ENCODE measurements around the gene PTPRU.

Gene PTPRU

DNA sequence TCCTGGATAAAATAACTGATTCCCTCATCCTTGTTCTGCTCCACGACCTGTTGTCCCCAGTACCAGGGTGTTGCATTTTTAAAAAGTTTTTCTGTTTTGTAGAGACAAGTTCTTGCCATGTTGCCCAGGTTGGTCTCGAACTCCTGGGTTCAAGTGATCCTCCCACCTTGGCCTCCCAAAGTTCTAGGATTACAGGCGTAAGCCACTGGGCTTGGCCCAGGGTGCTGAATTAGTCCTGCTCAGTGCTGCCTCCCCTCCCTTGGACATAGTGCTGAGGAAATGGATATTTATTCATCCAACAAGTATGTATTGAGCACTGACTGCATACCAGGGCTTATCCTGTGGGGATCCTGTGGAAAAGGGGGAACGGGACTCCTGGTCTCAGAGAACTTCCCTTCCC lies 126.4 kb downstream of the PTPRU start:
- no peak for TF ChIP-seq CTCF (IDR thresholded peaks at IDR 0.05)
- no peaks in the 10 kb centered on the region for H3K4me1 ChIP-seq (ENCODE audit: control insufficient read depth in 1 of 2, insufficient read depth in 1 of 2, low read depth in 1 of 2, low read length in 1 of 2)
- no peaks in the 10 kb centered on the region for H3K9me3 ChIP-seq
- no peak overlapping the region for H3K4me3 ChIP-seq (ENCODE audit: low read depth in 1 of 2, low read length in 1 of 2)
- no peak overlapping the region for H3K27ac ChIP-seq
- no peaks in the 10 kb centered on the region for H3K36me3 ChIP-seq
- peaks cover 19% of the 10 kb centered on the region for H3K27me3 ChIP-seq

GRCh38 chr1:29363536-29363935 lies 127.2 kb downstream of the PTPRU start:
- H3K4me1 ChIP-seq (ENCODE audit: control insufficient read depth in 1 of 2, insufficient read depth in 1 of 2, low read depth in 1 of 2, low read length in 1 of 2), result no peaks in the 10 kb centered on the region
- peaks cover 15% of the 10 kb centered on the region for H3K27me3 ChIP-seq
- no peak for TF ChIP-seq CTCF (IDR thresholded peaks at IDR 0.05)
- H3K27ac ChIP-seq, result no peak overlapping the region
- H3K9me3 ChIP-seq, result no peaks in the 10 kb centered on the region
- no peak overlapping the region for H3K4me3 ChIP-seq (ENCODE audit: low read depth in 1 of 2, low read length in 1 of 2)
- H3K36me3 ChIP-seq, result no peaks in the 10 kb centered on the region

- no peaks in the 10 kb centered on the region for H3K9me3 ChIP-seq
- no peaks in the 10 kb centered on the region for H3K4me1 ChIP-seq (ENCODE audit: control insufficient read depth in 1 of 2, insufficient read depth in 1 of 2, low read depth in 1 of 2, low read length in 1 of 2)
- no peak overlapping the region for H3K27ac ChIP-seq
- H3K27me3 ChIP-seq, result peaks cover 12% of the 10 kb centered on the region
- H3K4me3 ChIP-seq (ENCODE audit: low read depth in 1 of 2, low read length in 1 of 2), result no peak overlapping the region
- no peaks in the 10 kb centered on the region for H3K36me3 ChIP-seq
- no peak for TF ChIP-seq CTCF (IDR thresholded peaks at IDR 0.05)
These were observed 127.9 kb downstream of the PTPRU start for GRCh38 chr1:29364101-29364678.

DNA sequence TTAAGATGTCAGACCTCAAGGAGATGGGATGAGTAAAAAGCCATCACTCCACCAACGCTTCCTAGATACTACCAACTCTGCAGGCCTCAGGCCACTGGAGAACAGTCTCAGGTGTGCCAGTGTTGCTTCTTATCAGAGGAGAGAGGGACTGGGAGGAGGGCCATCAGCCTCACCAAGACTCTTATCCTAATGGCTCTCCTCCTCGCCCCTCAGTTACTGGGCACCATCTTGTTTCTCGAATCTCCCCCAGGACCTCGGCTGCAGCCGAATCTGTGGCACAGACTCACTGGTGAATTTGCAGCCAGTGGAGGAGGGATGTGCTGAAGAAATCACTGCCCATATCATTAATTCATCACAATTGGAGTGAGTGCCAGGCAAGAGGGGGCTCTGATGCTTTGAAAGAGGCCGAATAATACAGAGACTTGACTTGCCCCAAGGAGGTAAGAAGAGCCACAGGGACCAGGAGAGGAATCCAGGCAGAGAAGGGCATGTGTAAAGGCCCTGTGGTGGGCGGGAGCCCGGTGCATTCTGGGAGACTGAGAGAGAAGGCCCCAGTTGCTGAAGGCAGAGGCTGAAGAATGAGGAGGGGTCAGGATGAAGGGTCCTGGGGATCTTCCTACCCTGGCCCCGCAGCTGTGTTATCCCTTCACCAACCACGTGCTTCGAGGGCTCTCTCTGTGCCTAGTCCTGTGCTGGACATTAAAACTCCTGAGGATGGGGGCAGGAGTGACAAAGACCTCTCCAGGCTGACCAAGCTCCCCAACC lies 129.8 kb downstream of the PTPRU start:
- Histone ChIP-seq H3K27me3 (peaks cover 7% of the 10 kb centered on the region), H3K36me3 (no peaks in the 10 kb centered on the region), H3K9me3 (no peaks in the 10 kb centered on the region), H3K4me3 (ENCODE audit: low read depth in 1 of 2, low read length in 1 of 2) (no peak overlapping the region), H3K27ac (no peak overlapping the region), H3K4me1 (ENCODE audit: control insufficient read depth in 1 of 2, insufficient read depth in 1 of 2, low read depth in 1 of 2, low read length in 1 of 2) (no peaks in the 10 kb centered on the region)
- no peak for TF ChIP-seq CTCF (IDR thresholded peaks at IDR 0.05)

DNA sequence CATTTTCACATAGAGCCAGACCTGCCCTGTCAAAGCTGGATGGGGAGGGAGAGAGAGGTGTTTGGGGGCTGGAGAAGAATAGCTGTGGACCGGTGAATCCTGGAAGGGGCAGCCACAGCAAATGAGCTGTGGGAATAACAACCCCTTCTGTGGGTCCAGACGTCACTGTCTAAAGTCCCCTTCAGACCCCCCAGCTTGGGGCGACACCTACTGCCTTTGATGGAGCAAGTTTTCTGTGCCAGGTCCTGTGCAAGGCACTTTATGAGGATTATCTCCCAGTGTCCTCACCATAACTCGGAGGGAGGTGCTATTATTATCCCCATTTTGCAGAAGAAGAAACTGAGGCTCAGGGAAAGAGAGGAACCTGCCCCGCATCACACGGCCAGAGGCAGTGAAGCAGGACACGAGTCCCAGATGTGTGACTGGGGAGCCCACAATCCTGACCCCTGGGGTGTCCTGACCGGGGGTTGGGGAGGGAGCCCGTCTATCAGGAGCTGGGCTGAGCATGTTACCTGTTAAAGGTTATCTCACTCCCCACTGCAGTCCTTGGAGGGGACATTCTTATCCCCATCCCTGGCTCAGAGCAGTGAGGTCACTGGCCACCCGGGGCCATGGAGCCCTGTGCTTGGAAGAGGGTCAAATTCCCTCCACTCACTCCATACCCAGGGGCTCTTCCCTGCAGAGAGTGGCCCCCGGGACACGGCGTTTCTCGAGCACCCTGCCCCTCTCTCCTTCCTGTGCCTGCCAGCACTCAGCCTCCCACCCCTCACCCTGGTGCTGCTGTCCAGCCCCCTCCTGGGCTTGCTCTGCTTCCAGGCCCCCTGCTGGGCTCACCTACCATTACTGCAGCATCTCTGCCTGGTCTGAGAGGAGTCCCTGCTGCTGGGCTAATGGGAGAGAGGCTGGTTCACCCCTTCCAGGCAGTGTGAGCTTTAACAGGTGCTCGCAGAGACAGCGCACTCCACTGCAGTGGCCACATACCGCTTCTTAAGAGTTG lies 132.9 kb downstream of the PTPRU start:
- H3K27me3 ChIP-seq, result peaks cover 16% of the 10 kb centered on the region
- TF ChIP-seq CTCF (IDR thresholded peaks at IDR 0.05), result no peak
- no peaks in the 10 kb centered on the region for H3K36me3 ChIP-seq
- no peak overlapping the region for H3K4me3 ChIP-seq (ENCODE audit: low read depth in 1 of 2, low read length in 1 of 2)
- H3K27ac ChIP-seq, result no peak overlapping the region
- H3K9me3 ChIP-seq, result no peaks in the 10 kb centered on the region
- no peaks in the 10 kb centered on the region for H3K4me1 ChIP-seq (ENCODE audit: control insufficient read depth in 1 of 2, insufficient read depth in 1 of 2, low read depth in 1 of 2, low read length in 1 of 2)
